NCI-H1930 (cell line): ENCODE results near the gene CACNB4.

Experiments used
- DNase-seq, 2 experiments: peaks; one replicate each; lab custom pipeline; 2025; lab: John Stamatoyannopoulos, UW

CACNB4 gene

DNA sequence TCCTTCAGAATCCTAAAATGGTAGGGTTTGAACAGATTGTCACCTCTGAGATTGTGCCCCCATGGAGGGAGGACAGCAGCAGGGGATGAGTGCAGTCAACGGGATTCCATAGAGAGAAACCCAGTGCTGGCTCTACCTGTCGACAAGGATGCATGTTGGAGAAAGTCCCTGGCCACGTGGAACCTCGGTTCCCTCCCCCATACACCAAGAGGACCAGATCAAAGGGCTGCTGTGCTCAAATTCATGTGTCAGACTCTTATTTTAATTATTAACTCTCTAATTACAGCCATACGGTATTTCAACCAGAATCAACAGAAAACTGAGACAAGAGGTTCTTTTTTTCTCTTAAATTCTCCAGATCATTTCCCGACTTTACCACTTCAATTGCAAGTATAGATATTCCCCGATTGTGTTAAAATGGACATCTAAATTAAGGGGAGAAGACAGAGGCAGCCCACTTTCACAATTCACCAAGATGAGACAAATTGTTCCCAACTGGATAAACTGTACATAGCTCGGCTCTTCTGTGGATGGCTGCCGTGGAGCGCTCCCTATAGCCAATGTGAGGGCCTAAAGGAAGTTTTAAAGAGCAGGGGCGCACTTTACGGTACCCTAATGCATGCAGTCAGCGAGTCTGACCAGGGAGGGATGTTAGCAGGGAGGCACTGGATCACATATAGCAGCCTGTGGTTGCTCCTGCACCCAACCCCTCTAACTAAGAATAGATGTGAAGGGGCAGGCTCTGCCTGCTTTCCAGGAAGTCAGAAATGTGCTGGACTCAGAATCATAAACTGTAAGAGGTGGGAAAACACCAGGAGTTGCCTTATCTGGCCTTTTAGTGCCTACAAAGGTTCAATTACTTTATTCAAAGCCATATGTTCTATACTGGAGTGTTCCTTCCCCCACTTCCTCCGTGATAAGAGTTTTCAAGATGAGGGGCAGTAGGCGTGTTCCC is 123.1 kb downstream of the CACNB4 start:
- DNase-seq = no peak

DNA sequence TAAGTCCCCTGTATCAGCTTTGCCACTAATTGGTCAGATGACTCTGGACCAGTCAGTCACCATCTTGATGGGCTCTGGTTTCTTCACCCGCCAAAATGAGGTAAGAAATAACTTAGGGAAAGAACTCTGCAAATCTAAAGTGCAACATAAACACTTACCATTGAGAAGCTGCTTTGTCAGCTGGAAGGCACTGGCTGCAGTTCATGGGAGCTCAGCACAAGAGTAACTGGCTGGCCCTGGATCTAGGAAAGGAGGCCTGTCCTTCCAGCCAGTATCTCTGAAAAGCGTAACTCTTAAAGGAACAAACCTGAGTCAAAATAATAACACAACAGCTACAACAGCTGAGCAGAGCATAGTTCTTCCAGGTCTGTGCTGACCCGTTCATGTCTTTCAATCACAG is 123.9 kb downstream of the CACNB4 start:
- DNase-seq = no peak

DNA sequence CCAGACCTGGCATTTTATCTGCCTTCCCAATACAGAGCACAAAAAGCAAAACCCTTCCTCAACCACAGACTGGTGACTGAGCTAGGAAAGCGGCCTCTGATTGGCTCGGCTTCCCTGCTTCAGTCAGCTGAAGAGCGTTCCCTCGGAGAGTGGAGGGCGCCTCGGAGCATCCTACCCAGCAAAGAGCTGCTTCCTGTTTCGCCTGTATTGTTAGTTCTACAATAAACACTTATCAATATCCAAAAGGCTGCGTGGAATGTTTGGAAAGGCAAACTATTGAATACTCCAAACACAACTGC is 125.0 kb downstream of the CACNB4 start:
- no peak for DNase-seq

DNA sequence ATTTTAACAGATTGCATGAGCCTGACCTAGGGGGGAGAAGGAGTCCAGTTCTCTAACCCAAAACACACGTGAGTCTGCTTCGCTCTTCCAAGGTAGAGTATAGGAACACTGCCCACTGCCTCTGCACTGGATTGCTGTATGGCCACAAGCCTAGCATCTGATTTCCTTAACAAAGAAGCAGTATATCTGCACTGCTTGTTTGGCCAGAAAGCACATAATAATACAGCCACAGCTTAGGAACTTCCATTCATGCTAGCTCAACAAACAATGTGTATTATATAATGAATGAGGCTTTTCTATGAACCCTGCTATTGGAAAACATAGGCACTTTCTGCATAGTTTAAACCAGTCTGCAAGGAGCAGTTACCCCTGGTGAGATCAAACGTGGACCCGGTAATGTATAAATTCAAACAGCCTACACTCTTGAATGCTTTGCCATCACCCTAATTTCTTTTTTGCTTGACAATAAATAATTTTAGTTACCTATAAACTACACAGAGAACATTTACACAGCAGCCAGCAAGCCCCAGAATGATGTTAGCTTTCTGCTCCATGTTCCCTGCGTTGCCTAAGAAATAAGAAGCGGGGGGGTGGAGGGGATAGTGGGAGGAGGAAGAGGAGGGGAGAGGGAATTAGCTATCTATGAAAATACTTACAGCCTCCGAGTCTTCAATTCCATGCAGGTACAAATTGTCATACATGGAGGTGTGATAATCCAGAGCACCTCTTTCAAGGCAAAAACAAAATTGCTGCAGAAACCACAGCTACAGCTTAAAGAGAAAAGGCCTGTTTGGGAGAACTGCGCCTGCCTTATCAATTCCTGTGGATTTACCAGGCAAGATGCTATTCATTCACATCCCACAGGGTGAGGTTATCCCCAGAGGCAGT is 125.6 kb downstream of the CACNB4 start:
- DNase-seq = no peak

DNA sequence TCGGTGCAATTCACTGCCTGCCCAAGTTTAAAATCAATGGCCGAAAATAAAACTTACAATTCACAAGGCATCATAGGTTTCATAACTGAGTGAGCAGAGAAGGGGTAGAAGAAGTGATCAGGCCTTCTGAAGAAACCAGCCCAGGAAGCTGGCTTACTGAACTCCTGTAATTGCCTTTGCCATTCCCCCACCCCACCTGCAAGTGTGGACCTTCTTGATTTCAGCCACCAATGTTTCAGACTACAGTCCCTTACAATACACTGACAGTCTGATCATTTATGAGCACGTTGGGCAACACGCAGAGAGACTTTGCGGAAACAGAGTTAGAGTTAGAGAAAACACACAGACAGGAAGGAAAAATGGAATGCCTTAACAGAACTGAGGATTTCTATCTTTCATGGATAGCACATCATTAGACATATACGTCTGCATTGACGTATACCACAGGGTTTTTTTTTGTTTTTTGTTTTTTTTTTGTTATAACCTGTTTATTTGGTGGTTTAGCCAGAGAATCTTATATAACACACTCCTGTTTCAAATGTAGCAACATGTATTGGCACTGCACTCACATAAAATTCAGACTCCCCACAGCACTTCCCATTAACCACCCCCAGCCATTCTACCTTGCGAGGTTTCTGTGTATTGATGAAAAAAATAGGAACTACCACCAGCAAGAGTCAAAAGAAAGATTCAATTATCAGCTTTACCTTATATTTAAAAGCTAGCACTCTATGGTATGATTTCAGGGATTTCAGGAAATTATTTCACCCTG is 126.4 kb downstream of the CACNB4 start:
- no peak for DNase-seq

DNA sequence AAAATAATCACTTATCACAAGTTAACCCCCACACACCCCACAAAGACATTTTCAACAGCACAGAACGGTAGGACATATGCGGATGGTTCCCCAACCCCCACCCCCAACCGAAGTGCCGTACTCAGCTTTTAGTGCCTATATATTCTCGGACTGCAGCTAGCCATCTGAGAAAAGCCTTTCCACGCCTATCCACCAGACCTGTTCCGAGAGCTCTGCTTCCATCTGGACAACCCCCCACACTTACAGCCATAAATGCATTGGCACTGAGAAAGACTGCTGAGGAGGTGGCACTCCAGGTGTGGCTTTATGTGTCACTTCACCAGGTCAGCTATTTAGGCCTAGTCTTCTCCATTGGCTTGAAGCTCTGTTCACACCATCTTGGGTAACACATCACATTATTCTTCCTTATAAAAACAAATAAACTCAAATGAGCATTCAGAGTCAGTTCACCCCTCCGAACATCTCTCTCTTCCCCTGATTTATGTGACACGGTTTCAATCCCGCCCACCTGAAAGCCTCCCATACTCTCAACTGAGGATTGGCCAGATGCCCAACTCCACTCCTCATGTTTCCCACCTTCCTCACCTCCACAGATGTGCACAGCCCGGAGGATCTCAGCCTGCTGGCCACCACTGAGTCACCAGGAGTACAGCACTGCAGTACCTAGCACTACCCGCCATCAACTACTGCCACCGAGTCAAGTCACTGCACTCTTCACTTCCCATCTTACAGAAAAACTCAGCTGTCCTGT is 127.4 kb downstream of the CACNB4 start:
- no peak for DNase-seq

DNA sequence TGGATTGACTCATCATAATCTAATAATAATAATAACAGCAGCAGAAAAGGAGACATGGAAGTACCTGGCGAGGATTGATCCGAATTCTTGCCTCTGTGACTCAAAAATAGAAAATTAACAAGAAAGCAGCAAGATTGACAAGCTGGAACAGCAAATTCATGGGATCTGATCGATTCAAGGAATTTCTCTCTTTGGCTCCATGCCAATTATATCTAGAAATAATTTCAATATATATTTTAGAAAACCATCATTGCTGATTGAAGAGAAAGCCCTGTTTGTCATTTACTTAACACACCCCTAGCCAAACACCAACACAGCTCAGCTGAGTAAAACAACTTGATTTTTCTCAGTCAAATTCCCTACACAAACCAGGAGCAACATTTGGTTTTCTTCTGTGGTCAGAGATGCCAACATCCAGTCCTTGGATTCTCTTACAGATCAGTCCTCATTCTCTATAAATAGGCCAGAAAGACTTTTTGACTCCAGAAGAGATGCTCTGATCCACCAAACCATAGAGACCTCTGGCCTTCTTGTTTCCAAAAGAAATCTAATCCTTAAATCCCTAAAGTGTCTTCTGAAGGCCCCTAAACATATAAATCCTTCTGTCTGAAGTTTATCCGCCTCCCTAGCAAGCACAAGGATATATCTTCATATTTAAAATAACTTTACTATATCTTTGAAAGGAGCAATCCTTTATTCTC is 129.9 kb downstream of the CACNB4 start:
- DNase-seq = no peak

DNA sequence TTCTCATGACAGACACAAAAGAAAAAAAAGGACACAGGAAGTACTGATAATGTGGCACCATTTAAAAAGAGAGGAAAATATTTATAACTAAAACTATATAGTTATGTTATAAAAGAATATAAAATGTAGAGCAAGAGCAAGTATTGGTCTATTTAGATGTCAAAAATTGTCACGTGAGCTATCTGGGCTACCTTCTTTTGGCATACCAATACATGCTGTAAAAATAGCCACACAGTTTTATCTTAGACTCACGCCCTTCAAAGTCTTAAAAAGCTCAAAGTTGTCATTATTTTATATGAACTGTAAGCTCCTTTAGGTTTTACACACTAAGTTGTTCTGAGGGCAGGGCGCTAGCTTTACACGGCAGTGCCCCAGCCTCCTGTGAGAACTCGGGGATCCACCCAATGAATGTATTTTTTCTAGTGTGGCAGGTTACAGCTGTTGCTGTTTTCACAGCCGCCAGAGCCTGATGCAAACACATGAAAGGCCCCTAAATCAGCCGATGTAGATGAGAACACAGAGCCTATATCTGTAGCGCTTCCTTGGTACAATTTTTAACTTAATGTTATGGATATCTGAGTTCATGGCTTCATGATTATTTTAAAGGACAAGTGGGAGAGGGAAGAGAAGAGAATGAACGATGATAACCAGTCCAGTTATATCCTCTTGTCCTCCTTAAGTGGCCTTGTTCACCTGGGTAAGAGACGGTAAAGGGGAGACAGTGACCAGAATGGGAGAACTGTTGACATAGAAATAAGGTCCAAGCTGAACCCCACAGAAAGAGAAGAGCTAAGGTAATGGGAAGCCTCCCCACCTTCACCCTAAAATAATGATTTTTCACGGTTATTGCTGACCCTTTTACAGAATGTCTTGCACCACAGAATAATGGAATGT is 130.8 kb downstream of the CACNB4 start:
- no peak for DNase-seq

DNA sequence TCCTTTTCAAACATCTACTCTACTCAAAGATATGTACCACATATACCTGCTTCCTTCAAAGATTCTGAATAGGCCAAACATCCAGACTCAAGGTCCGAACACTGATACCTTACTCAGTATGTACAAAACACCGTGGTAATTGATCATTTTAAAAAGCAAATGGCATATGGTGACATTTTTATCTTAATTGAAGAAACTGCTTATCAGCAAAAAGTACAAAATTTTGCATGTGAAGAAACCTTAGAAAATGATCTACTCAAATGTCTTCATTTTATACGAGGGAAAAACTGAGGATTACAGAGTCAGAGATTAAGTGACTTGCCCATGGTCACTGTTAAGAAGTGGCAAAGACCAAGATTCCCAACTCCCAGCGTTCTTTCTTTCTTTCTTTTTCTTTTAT is 133.0 kb downstream of the CACNB4 start:
- no peak for DNase-seq

DNA sequence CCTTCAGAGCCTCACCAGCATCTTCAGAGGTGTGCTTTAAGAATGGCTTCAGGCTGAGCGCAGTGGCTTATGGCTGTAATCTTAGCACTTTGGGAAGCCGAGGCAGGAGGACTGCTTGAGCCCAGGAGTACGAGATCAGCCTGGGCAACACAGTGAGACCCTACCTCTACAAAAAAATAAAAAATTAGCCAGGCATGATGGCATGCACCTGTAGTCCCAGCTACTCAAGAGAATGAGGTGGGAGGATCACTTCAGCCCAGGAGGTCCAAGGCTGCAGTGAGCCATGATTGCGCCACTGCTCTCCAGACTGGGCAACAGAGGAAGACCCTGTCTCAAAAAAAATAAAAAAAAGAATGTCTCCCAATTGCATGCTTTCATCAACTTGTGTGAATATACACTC is 137.3 kb downstream of the CACNB4 start:
- no peak for DNase-seq

DNA sequence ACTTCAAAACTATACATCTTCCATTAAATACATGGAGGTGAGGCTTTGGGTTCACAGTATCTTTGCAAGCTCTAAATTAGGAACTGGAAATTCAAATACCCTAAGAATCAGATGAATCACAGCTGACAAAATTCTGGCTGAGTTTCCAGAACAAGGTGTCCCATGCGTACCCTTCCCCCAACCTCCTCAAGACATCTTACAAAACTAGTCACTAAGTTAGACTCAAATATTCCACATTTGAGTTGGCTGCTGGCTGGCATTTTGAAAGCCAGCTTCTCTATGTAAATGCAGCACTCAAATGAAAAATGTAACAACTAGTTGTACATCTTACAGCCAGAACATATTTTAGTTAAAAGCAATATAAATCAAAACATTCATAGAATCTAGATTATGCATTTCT is 139.6 kb downstream of the CACNB4 start:
- DNase-seq = no peak

DNA sequence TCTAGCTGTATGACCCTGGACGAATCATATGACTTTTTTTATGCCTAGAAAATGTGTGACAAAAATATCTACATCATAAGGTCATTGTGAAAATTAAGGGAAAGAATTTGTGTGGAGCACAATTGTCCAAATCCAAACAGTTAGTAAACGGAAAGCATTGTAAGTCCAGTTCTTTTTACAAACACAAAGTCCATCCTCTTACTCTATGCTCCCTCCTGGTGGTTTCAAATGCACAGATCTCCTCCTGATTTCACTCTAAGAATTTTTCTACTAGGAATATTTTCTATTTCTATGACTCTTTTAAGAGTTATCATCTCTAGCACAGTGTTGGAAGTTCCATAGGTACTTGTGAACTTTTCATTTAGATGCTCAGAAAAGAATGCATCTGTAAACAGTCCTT is 145.4 kb downstream of the CACNB4 start:
- no peak for DNase-seq

DNA sequence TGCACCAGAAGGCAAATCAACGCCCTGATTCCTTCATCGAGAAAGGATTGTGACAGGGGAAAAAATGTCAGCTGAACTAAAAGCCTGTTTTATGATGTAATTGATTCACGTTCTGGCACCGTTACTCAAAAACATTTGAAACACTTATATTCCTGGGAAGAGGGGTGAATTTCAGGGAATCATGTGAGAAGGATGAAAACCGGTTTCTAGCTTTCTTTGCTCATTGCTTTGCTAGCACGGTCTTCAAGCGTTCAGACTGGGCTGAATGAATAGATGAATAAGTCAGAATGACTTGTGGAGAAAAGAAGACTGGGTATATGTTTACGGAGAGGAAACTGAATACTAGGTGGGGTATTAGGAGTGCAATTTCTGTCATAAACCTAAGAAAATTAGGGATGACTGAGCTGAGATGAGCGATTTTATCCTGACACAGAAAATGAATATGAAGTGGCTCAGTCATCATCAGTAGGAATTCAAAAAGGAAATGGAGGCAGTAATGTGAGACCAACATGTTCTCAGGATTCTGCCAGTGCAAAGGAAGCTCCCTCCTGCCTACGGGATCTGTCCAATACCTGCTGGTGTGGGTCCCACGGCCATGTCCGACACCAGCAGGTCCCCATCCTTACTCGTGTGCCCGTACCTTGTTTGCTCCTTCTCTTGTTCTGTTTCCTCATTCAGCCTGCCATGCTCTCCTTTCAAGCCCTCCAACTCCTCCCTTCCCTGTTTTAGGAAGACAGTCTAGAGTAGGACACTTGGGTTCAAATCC is 146.0 kb downstream of the CACNB4 start:
- DNase-seq = no peak

DNA sequence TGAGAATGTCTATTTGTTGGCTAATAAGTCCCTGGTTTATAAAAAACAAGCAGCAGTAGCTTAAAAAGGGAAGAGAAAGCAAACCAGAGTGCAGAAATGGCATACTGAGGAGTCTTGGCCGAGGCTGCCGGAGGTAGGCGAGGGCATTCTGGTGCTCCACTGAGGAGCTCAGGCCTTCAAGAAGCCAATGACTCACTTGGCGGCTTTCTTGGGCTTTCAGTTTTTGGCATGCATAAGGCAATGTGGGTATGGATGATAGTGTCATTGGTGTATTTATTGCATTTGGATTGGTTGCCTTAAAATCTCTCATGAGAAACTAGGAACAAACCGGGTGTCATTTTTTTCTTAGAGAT is 151.1 kb downstream of the CACNB4 start:
- DNase-seq = no peak

DNA sequence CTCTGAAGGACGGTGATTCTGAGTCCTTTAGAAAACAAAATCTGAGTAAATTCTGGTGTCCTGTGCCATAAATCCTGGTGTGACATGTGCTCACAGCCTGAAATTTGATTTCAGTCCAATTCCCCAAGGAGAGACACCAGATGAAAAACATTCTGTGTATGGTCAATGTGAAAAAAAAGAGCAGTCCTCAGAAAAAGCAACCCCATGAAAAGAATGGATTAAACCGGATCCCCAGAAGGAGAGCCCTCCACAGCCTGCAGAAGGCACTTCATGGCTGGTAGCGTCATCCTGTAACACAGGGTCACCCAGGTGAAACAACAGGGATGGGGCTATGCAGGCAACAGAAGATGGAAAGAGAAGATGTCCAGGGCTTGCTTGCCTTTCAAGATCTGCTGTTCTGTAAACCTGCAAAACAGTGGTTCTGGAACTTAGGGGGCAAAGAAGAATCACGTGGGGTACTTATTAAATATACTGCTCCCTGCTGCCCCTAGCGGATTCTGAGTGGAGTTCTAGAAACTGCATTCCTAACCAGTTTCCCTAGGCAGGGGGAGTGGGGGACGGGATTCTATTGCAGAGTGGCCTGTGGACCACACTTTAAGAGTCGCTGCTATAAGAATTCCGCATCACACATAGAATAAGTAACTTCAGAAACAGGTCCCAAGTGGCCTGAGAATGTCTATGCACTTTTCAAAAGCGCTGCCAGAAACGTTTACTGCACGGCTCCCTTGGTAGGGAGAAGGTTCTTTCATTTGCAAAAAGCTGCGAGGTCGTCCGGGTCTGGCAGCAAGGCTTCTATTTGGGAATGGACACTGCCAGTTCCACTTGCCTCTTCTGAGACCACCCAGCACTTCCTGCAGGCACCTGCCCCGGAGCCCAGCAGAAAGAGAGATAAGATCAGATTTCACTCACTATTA is 151.7 kb downstream of the CACNB4 start:
- no peak for DNase-seq

DNA sequence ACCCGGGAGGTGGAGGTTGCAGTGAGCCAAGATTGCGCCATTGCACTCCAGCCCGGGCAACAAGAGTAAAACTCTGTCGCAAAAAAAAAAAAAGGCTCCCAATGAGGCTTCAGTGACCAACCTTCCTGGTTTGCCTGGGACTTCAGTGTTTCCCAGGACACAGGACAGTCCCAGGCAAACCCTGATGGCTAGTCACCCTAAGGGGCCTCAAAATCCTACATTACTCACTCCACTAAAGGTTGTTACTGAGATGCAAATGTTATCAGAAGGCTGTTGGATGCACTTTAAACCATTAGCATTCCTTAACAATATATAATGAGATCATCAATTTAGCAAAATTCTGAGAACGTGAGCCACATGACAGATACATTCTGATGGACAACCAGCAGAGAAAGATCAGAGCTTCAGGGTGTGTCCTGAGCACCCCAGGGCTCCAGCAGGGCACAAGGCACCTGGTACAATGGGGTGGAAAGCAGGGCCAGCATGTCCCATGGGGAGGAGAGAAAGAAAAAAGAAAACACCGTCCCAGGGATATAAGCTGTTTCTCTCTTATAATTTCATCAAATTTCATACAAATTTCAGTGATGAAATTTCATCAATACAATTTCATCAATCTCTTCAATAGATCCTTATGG is 152.5 kb downstream of the CACNB4 start:
- DNase-seq = no peak

DNA sequence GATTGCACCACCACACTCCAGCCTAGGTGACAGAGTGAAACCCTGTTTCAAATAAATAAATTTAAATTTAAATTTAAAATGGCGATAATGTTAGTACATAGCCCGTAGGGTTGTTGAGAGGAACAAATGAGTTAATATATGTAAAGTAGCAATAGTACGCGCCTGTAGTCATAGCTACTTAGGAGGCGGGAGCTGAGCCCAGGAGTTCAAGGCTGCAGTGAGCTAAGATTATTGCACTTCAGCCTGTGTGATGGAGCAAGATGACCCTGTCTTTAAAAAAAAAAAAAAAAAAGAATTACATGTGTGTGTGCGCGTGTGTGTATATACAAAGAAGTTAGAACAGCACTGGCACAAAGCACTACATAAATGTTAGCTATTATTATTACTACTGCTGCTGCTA is 153.2 kb downstream of the CACNB4 start:
- DNase-seq = no peak

DNA sequence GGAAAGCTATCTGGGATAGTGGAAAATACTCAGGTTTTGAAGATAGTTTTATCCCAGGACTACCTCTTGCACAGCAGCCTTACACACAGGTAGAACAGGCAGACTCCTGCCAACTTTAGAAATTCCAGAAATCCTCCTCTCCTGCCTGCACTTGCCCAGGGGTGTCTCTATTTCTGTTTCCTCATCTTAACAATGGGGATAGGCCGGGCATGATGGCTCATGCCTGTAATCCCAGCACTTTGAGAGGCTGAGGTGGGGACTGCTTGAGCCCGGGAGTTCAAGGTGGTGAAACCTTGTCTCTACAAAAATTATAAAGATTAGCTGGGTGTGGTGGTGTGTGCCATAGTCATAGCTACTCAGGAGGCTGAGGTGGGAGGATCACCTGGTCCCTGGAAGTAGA is 153.7 kb downstream of the CACNB4 start:
- no peak for DNase-seq
